ENCODE results near the gene PADI6.

Gene PADI6

GRCh38 chr1:17416389-17416788, 44.4 kb downstream of the PADI6 start:
- H3K4me3 ChIP-seq (ENCODE audit: low read depth, low read length), result no peak overlapping the region
- no peak for TF ChIP-seq CTCF (IDR thresholded peaks at IDR 0.05; ENCODE audit: low read depth, low read length)
- TF ChIP-seq POLR2A (IDR thresholded peaks at IDR 0.05; ENCODE audit: extremely low read depth, insufficient read length), result no peak
- TF ChIP-seq MAX (IDR thresholded peaks at IDR 0.05; ENCODE audit: low read depth, low read length), result no peak
- no peak for TF ChIP-seq MYC (IDR thresholded peaks at IDR 0.05; ENCODE audit: low read depth, low read length)
- no peak for DNase-seq (ENCODE audit: low read depth)

- TF ChIP-seq CTCF (IDR thresholded peaks at IDR 0.05; ENCODE audit: low read depth, low read length) (peak; percentile 78), POLR2A (IDR thresholded peaks at IDR 0.05; ENCODE audit: extremely low read depth, insufficient read length) (no peak)
- DNase-seq (ENCODE audit: low read depth), result peak; percentile 41
- no peak overlapping the region for H3K4me3 ChIP-seq (ENCODE audit: low read depth, low read length)
These were observed 47.8 kb downstream of the PADI6 start for GRCh38 chr1:17419626-17420328.

GRCh38 chr1:17420391-17420918, 48.5 kb downstream of the PADI6 start:
- no peak overlapping the region for H3K4me3 ChIP-seq (ENCODE audit: low read depth, low read length)
- no peak for TF ChIP-seq MYC (IDR thresholded peaks at IDR 0.05; ENCODE audit: low read depth, low read length)
- TF ChIP-seq MAX (IDR thresholded peaks at IDR 0.05; ENCODE audit: low read depth, low read length), result no peak
- TF ChIP-seq POLR2A (IDR thresholded peaks at IDR 0.05; ENCODE audit: extremely low read depth, insufficient read length), result no peak
- no peak for TF ChIP-seq CTCF (IDR thresholded peaks at IDR 0.05; ENCODE audit: low read depth, low read length)
- no peak for DNase-seq (ENCODE audit: low read depth)

- no peak for TF ChIP-seq POLR2A (IDR thresholded peaks at IDR 0.05; ENCODE audit: extremely low read depth, insufficient read length)
- TF ChIP-seq MAX (IDR thresholded peaks at IDR 0.05; ENCODE audit: low read depth, low read length), result no peak
- TF ChIP-seq MYC (IDR thresholded peaks at IDR 0.05; ENCODE audit: low read depth, low read length), result no peak
- TF ChIP-seq CTCF (IDR thresholded peaks at IDR 0.05; ENCODE audit: low read depth, low read length), result no peak
- H3K4me3 ChIP-seq (ENCODE audit: low read depth, low read length), result no peak overlapping the region
- DNase-seq (ENCODE audit: low read depth), result no peak
These were observed 50.5 kb downstream of the PADI6 start for GRCh38 chr1:17422461-17422860.

- DNase-seq (ENCODE audit: low read depth), result no peak
- H3K4me3 ChIP-seq (ENCODE audit: low read depth, low read length), result no peak overlapping the region
- no peak for TF ChIP-seq MAX (IDR thresholded peaks at IDR 0.05; ENCODE audit: low read depth, low read length)
- TF ChIP-seq POLR2A (IDR thresholded peaks at IDR 0.05; ENCODE audit: extremely low read depth, insufficient read length), result no peak
- no peak for TF ChIP-seq MYC (IDR thresholded peaks at IDR 0.05; ENCODE audit: low read depth, low read length)
- no peak for TF ChIP-seq CTCF (IDR thresholded peaks at IDR 0.05; ENCODE audit: low read depth, low read length)
These were observed 51.8 kb downstream of the PADI6 start for GRCh38 chr1:17423781-17424245.

Data from NB4 (cell line).